Measurements from ENCODE around the gene MUC22. TPM values are rescaled to one million over a fixed set of nuclear protein-coding genes. Genes with fewer than 3 reads are reported as not detected.
A peak's percentile ranks its signal among the peaks of the same experiment; 100 is the strongest.
"Not testable (repeated sequence)": the region's sequence is repeated elsewhere in the genome, so short reads cannot be mapped to it uniquely, and the experiment has no call there.

Gene MUC22
- total RNA-seq, 4 donors from 2014 or later: 0.05 to 0.36 (median 0.18) TPM

DNA sequence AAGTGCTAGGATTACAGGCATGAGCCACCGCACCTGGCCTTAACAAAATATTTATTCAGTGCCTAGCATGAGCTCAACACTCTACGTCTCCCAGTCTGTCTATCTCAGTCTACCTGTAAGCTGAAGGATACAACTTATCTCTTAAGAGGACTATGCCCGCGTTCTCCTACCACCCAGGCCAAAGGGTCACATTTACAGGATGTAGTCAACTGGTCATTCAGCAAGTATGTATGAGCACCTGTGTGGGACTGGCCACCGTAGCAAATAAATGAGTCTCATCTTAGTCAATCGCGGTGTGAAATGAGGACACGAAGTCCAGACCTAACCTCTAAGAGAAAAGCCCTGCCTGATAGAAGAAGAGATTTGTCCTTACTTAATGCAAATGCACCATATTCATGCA, 49.9 kb downstream of the MUC22 start:
- Histone ChIP-seq H3K4me1 (no peaks in the 10 kb centered on the region), H3K4me3 (no peak overlapping the region), H3K27me3 (no peaks in the 10 kb centered on the region), H3K9me3 (no peaks in the 10 kb centered on the region), H3K27ac (no peak overlapping the region), H3K36me3 (no peaks in the 10 kb centered on the region)
- TF ChIP-seq POLR2A (IDR thresholded peaks at IDR 0.05): no peak
- TF ChIP-seq, protein P1, sequence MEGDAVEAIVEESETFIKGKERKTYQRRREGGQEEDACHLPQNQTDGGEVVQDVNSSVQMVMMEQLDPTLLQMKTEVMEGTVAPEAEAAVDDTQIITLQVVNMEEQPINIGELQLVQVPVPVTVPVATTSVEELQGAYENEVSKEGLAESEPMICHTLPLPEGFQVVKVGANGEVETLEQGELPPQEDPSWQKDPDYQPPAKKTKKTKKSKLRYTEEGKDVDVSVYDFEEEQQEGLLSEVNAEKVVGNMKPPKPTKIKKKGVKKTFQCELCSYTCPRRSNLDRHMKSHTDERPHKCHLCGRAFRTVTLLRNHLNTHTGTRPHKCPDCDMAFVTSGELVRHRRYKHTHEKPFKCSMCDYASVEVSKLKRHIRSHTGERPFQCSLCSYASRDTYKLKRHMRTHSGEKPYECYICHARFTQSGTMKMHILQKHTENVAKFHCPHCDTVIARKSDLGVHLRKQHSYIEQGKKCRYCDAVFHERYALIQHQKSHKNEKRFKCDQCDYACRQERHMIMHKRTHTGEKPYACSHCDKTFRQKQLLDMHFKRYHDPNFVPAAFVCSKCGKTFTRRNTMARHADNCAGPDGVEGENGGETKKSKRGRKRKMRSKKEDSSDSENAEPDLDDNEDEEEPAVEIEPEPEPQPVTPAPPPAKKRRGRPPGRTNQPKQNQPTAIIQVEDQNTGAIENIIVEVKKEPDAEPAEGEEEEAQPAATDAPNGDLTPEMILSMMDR (IDR thresholded peaks at IDR 0.05 in 4 of 5, conservative IDR thresholded peaks at IDR 0.05 in 1 of 5): no peak
- intact Hi-C loops (cut with DNase I; ENCODE audit: low total_unique reads) (no loop called here), in situ Hi-C loops (cut with MboI; ENCODE audit: low sequenced_read_pairs in 4 of 4) (no loop called here)
- DNase-seq (no peak), ATAC-seq (no peak)

DNA sequence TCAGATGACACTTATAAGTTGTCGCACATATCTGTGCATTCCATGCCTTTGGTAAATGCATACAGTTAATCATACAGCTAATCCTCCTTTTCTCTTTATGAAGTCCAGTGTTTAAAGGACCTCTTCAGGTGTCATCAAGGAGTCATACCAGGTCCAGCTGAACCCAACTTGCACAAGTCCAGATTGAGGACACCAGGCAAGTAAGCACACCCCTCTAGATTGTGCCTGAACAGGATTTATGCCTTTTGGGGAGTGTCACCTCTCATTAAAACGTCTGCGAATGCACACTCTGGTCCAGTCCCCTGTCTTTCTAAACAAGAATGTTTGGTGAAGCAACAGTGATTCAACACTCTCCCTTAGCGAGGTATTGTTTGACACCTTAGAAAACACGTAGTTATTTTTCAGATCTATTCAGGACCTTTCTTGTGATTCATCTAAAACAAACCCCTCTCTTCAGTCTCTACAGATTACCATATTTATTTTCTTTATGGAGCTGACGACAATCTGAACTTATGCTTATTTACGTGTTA, 53.7 kb downstream of the MUC22 start:
- ATAC-seq: no peak
- intact Hi-C loops (cut with DNase I; ENCODE audit: low total_unique reads): no loop called here

DNA sequence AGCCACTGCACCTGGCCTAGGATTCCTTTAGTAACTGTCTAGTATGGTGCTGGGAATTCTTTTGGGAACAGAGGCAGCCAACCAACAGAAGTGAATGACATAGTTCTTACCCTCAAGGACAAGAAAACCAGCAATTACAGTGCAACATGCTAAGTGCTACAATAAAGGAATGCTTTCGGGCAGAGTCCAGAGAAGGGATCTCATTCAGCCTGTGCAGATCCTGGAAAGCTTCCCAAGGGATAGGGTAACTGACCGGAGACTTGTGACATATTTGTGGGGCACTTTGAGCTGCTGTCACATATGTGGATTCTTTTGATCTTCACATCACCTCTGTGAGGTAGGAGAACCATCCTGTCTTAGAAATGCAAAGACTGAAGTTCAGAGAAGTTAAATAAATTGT, 55.3 kb downstream of the MUC22 start:
- Histone ChIP-seq H3K4me1 (no peaks in the 10 kb centered on the region), H3K4me3 (no peak overlapping the region), H3K9me3 (no peaks in the 10 kb centered on the region), H3K27me3 (no peaks in the 10 kb centered on the region), H3K27ac (no peak overlapping the region), H3K36me3 (no peaks in the 10 kb centered on the region)
- DNase-seq: peak in 1 of 2 donors; percentile 22
- ATAC-seq: peak; percentile 39 to 80
- no peak for TF ChIP-seq POLR2A (IDR thresholded peaks at IDR 0.05)
- intact Hi-C loops (cut with DNase I; ENCODE audit: low total_unique reads): loop anchor here (1.0 kb wide), 1 partner anchor 145 kb away; no protein-coding TSS in a partner anchor
- in situ Hi-C loops (cut with MboI; ENCODE audit: low sequenced_read_pairs in 4 of 4): no loop called here

More for the DNA sequence above, 53.7 kb downstream of the MUC22 start:
- DNase-seq: no peak
- no peaks in the 10 kb centered on the region for H3K27me3 ChIP-seq
- no peaks in the 10 kb centered on the region for H3K4me1 ChIP-seq
- H3K27ac ChIP-seq: no peak overlapping the region
- no peaks in the 10 kb centered on the region for H3K9me3 ChIP-seq
- no peak for TF ChIP-seq POLR2A (IDR thresholded peaks at IDR 0.05)
- TF ChIP-seq, protein P1 (IDR thresholded peaks at IDR 0.05 in 4 of 5, conservative IDR thresholded peaks at IDR 0.05 in 1 of 5): no peak
- no peak overlapping the region for H3K4me3 ChIP-seq
- in situ Hi-C loops (cut with MboI; ENCODE audit: low sequenced_read_pairs in 4 of 4): no loop called here
- no peaks in the 10 kb centered on the region for H3K36me3 ChIP-seq

DNA sequence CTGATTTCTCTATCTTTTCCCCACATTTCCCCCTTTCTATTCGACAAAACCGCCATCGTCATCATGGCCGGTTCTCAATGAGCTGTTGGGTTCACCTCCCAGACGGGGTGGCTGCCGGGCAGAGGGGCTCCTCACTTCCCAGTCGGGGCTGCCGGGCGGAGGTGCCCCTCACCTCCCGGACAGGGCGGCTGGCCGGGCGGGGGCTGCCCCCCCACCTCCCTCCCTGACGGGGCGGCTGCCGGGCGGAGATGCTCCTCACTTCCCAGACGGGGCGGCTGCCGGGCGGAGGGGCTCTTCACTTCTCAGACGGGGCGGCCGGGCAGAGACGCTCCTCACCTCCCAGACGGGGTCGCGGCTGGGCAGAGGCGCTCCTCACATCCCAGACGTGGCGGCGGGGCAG, 56.8 kb downstream of the MUC22 start:
- H3K36me3 ChIP-seq; H3K4me3 ChIP-seq; intact Hi-C loops (cut with DNase I; ENCODE audit: low total_unique reads); H3K4me1 ChIP-seq; H3K27me3 ChIP-seq; H3K27ac ChIP-seq; in situ Hi-C loops (cut with MboI; ENCODE audit: low sequenced_read_pairs in 4 of 4); ATAC-seq; H3K9me3 ChIP-seq; DNase-seq: not testable (repeated sequence)

DNA sequence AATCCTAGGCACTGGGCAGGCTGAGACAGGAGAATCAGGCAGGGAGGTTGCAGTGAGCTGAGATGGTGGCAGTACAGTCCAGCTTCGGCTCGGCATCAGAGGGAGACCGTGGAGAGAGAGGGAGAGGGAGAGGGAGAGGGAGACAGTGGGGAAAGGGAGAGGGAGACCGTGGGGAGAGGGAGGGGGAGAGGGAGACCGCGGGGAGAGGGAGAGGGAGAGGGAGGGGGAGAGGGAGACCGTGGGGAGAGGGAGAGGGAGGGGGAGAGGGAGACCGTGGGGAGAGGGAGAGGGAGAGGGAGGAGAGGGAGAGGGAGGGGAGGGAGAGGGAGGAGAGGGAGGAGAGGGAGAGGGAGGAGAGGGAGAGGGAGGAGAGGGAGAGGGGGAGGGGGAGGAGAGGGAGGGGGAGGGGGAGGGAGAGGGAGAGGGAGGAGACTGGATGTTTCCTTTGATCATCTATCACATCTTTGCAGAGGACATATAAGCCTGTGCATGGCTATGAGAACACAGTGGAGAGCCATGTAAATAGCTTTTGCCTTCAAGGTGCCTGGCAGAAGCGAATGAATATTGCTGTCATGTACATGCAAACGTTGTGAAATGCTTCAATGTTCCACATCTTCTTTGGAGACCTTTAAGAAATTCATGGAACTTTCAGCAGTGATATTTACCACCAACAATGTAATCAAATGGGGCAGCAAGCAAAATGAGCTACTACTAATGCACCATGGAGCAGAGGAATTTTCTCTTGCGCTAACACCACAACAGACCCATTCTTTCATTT, 57.8 kb downstream of the MUC22 start:
- H3K27me3 ChIP-seq; ATAC-seq; in situ Hi-C loops (cut with MboI; ENCODE audit: low sequenced_read_pairs in 4 of 4); H3K4me3 ChIP-seq; H3K9me3 ChIP-seq; intact Hi-C loops (cut with DNase I; ENCODE audit: low total_unique reads); DNase-seq; H3K27ac ChIP-seq; H3K4me1 ChIP-seq; H3K36me3 ChIP-seq: not testable (repeated sequence)

DNA sequence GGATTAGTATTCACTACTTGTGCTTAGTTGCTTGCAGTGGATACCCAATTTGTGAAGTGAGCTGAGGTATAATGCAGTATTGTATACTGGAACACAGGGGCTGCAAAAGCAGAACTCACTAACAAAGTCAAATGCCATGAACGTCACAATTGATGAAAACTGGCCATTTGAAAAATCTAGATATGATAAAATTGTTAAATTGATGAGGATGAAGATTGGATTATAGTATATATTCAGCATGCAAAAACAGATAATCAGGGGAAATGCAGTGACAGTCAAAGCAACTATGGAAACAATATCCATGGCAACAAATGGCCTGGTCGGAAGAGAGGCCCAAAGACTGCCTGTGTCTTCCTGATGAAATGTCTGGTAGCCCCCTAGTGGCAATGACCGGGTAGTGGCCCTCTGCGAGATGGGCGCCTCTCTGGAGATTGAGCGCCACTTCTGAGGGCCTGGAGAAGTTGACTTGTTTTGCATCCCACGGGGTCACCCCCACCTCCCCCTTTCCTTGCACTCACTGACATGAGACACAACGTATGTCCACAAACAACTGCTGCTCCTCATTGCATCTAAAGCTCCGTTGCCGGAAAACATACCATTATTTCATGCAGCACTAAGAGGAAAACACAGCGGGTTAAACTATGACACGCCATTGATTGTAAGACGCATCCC, 58.5 kb downstream of the MUC22 start:
- intact Hi-C loops (cut with DNase I; ENCODE audit: low total_unique reads): loop anchor here (1.0 kb wide), 1 partner anchor 154 kb away; no protein-coding TSS in a partner anchor
- TF ChIP-seq, protein P1 (IDR thresholded peaks at IDR 0.05 in 4 of 5, conservative IDR thresholded peaks at IDR 0.05 in 1 of 5): peak; percentile 73 to 86 (median 82)
- no peak for TF ChIP-seq POLR2A (IDR thresholded peaks at IDR 0.05)
- H3K36me3 ChIP-seq: no peaks in the 10 kb centered on the region
- peak; percentile 88 to 92 for ATAC-seq
- no peaks in the 10 kb centered on the region for H3K9me3 ChIP-seq
- no peaks in the 10 kb centered on the region for H3K27me3 ChIP-seq
- DNase-seq: peak; percentile 45 to 74
- H3K4me1 ChIP-seq: no peaks in the 10 kb centered on the region
- no peak overlapping the region for H3K4me3 ChIP-seq
- in situ Hi-C loops (cut with MboI; ENCODE audit: low sequenced_read_pairs in 4 of 4): no loop called here
- no peak overlapping the region for H3K27ac ChIP-seq

All from gastrocnemius medialis (tissue), 4 donors.